IMR-90 (cell line): ENCODE results near the gene DKK3.

Experiments
- CTCF ChIP-seq: conservative IDR thresholded peaks from 2 replicates; pipeline ENCODE4 v1.5.1; 2012; ENCODE audit warnings: mild to moderate bottlenecking, low read depth, low read length, improper control_type of control experiment
- ELK1 ChIP-seq: fragments of 150-350 bp; IDR thresholded peaks from 2 replicates; pipeline ENCODE4 v1.6.1; 2016; ENCODE audit warnings: low read depth, mild to moderate bottlenecking, low read length, moderate library complexity, borderline replicate concordance
- RFX5 ChIP-seq: IDR thresholded peaks from 2 replicates; pipeline ENCODE4 v1.8.0; 2012; ENCODE audit warnings: low read depth, mild to moderate bottlenecking, low read length, moderate library complexity
- TF ChIP-seq, protein P1 (sequence below): fragments of 150-350 bp; IDR thresholded peaks from 2 replicates; pipeline ENCODE4 v1.6.1; 2017; ENCODE audit warnings: mild to moderate bottlenecking, antibody characterized with exemption, low read length, low read depth

- TF ChIP-seq ELK1 (no peak), CTCF (no peak), RFX5 (no peak)
- TF ChIP-seq, protein P1, sequence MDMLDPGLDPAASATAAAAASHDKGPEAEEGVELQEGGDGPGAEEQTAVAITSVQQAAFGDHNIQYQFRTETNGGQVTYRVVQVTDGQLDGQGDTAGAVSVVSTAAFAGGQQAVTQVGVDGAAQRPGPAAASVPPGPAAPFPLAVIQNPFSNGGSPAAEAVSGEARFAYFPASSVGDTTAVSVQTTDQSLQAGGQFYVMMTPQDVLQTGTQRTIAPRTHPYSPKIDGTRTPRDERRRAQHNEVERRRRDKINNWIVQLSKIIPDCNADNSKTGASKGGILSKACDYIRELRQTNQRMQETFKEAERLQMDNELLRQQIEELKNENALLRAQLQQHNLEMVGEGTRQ: no peak
These were observed 42.3 kb upstream of the DKK3 start for GRCh38 chr11:12050470-12051286.
